Esophagus squamous epithelium (tissue), 5 donors: ENCODE measurements around the gene PFN2. TPM values are rescaled to one million over a fixed set of nuclear protein-coding genes. Genes with fewer than 3 reads are reported as not detected.

Experiments used
- DNase-seq: peaks from one replicate; lab custom pipeline; 2025; lab: John Stamatoyannopoulos, UW
- H3K27ac ChIP-seq, 4 donors: fragments of 200-600 bp; sonication (generic); one replicate each; pipeline ENCODE4 v1.5.1; 2016 to 2019; ENCODE audit warnings: mild to moderate bottlenecking in 1 of 4
- H3K27me3 ChIP-seq, 4 donors: fragments of 200-600 bp; sonication (generic); 1 replicate in 3 of 4; 2 replicates in 1 of 4; pipeline versions ENCODE4 v1.5.1 to v1.6.0; 2017 to 2021; ENCODE audit warnings: antibody characterized with exemption in 1 of 4
- H3K36me3 ChIP-seq, 3 donors: fragments of 200-600 bp; sonication (generic); one replicate each; pipeline ENCODE4 v1.5.1; 2016 to 2019
- H3K4me1 ChIP-seq, 3 donors: fragments of 200-600 bp; sonication (generic); one replicate each; pipeline ENCODE4 v1.5.1; 2017 to 2019
- H3K4me3 ChIP-seq, 4 donors: fragments of 200-600 bp; sonication (generic); 1 replicate in 3 of 4; 2 replicates in 1 of 4; pipeline ENCODE4 v1.5.1; 2016 to 2019; ENCODE audit warnings: mild to moderate bottlenecking in 2 of 4, moderate library complexity in 1 of 4
- H3K9me3 ChIP-seq, 3 donors: fragments of 200-600 bp; sonication (generic); one replicate each; pipeline ENCODE4 v1.5.1; 2016 to 2019
- POLR2A ChIP-seq, 4 donors: fragments of 450-650 bp; IDR thresholded peaks; one replicate each; pipeline ENCODE4 v1.6.1; 2017; ENCODE audit warnings: antibody characterized with exemption in 4 of 4, mild to moderate bottlenecking in 4 of 4, moderate library complexity in 3 of 4
- WGBS, 2 donors: methylation state at CpG; one replicate each; pipeline ENCODE4 v1.1.5; 2018; 5-methylcytosine and 5-hydroxymethylcytosine counted together
- intact Hi-C: fragments of 100-400 bp; cut with DNase I; formaldehyde crosslinking; loops from one replicate; pipeline ENCODE4 v1.15.0; 2022
- total RNA-seq, 4 donors: library from RNA; depleted of rRNA; stranded (reverse); fragments of >200 nt; gene quantifications; one replicate each; pipeline ENCODE4 v1.1.0, GENCODE V29; 2016
- TF ChIP-seq, protein P1 (sequence below), 6 experiments: fragments of 450-650 bp in 4 of 6; fragments of 200-600 bp in 2 of 6; sonication (generic) in 2 of 6; IDR thresholded peaks; one replicate each; pipeline ENCODE4 v1.5.1; 2016 to 2019; ENCODE audit warnings: antibody characterized with exemption in 6 of 6, mild to moderate bottlenecking in 4 of 6, moderate library complexity in 4 of 6
- donor health status: DM: yes; HTN: yes; CAD: no.

PFN2 gene
- total RNA-seq, 4 donors from 2014 or later = 7.8 to 39.3 (median 26.6) TPM

DNA sequence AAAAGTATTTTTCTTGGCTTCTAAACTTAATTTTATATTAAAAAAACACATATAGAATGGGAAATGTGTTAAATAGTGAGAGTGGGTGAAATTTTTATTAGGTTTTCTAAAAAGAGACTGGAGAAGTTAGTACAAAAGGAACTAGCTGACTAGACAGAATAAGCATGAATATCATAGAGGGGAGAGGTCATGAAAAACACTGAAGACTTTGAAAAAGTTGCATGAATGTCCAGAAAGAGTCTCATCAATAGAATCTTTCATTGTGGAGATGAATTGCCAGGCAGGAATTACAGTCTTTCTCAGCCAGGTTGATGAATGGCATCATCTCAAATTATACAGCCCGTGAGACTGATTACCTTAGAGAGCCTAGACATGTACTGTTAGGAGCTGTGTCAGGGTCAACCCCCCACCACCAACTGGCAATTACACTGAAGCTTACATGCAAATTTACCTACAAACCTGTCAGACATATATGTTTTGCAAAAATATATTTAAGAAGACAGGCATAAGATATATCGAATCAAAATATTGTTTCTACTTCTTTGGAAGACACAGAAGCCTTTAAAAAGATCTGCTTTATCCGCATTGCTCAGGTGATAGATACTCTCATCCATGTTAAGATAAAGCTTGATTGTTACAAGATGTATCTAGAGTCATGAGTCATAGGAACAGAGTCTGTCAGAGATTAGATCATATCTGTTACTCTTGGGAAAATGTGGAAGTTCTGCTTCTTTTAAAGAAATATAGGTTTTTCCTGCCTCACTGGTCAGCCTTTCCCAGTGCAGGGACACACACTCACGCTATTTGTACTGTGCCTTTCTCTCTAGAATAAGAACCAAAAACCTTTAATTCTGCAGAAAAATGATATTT is 34.8 kb upstream of the PFN2 start:
- Histone ChIP-seq H3K27me3 (no peaks in the 10 kb centered on the region), H3K36me3 (no peaks in the 10 kb centered on the region), H3K4me3 (no peak overlapping the region), H3K27ac (no peak overlapping the region), H3K9me3 (no peaks in the 10 kb centered on the region), H3K4me1 (no peaks in the 10 kb centered on the region)
- TF ChIP-seq, protein P1, sequence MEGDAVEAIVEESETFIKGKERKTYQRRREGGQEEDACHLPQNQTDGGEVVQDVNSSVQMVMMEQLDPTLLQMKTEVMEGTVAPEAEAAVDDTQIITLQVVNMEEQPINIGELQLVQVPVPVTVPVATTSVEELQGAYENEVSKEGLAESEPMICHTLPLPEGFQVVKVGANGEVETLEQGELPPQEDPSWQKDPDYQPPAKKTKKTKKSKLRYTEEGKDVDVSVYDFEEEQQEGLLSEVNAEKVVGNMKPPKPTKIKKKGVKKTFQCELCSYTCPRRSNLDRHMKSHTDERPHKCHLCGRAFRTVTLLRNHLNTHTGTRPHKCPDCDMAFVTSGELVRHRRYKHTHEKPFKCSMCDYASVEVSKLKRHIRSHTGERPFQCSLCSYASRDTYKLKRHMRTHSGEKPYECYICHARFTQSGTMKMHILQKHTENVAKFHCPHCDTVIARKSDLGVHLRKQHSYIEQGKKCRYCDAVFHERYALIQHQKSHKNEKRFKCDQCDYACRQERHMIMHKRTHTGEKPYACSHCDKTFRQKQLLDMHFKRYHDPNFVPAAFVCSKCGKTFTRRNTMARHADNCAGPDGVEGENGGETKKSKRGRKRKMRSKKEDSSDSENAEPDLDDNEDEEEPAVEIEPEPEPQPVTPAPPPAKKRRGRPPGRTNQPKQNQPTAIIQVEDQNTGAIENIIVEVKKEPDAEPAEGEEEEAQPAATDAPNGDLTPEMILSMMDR (IDR thresholded peaks at IDR 0.05) = no peak
- TF ChIP-seq POLR2A (IDR thresholded peaks at IDR 0.05) = no peak
- intact Hi-C loops = no loop called here
- WGBS, 2 donors = 57 to 72% methylated on average over 4 of the region's 4 CpGs
- no peak for DNase-seq

DNA sequence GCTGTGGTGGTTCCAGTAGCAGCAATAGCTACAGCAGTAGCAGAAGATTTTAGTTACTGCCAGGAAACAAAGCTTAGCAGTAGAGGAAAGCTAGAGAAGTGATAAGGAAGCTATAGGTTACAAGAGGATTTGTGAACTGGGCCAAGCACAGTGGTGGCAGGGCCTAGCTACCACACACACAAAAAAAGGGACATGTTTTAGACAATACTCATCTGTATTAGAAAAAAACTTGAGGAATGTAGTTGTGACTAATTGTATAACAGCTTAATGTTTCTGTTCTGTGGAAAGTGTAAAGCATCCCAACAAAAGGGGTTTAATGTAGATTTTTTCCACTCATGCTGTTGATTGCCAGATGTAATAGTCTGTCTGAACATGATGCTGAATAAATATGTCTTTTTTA is 29.9 kb upstream of the PFN2 start:
- Histone ChIP-seq H3K9me3 (no peaks in the 10 kb centered on the region), H3K4me3 (no peak overlapping the region), H3K4me1 (no peaks in the 10 kb centered on the region), H3K27ac (no peak overlapping the region), H3K27me3 (no peaks in the 10 kb centered on the region), H3K36me3 (no peaks in the 10 kb centered on the region)
- no peak for DNase-seq
- TF ChIP-seq POLR2A (IDR thresholded peaks at IDR 0.05) = no peak
- TF ChIP-seq, protein P1 (IDR thresholded peaks at IDR 0.05) = no peak
- intact Hi-C loops = no loop called here

DNA sequence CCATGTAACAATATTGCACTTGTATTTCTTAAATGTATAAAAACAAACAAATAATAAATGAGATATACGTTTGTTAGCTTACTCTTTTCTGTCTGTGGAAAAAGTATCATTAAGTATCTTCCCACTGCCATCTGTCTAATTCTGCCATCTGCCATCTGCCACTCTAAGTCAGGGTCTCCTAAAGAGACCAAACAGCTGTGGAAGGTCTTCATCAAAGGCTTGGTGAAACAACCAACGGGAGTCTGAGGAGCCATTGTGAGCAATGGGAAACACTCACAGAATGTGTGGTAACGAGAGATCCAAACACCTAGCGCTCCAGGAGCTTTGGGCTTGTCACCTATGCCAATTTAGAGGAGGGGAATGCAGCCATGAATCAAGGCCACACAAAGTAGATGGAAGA is 28.7 kb upstream of the PFN2 start:
- no peaks in the 10 kb centered on the region for H3K27me3 ChIP-seq
- TF ChIP-seq, protein P1 (IDR thresholded peaks at IDR 0.05) = no peak
- no peak for TF ChIP-seq POLR2A (IDR thresholded peaks at IDR 0.05)
- H3K4me3 ChIP-seq = no peak overlapping the region
- no peak overlapping the region for H3K27ac ChIP-seq
- no peak for DNase-seq
- intact Hi-C loops = no loop called here
- H3K4me1 ChIP-seq = no peaks in the 10 kb centered on the region
- 84% methylated on average over 4 of the region's 4 CpGs for WGBS, 2 donors
- H3K9me3 ChIP-seq = peaks cover 0 to 10% (median 5%) of the 10 kb centered on the region in 3 donors
- no peaks in the 10 kb centered on the region for H3K36me3 ChIP-seq

DNA sequence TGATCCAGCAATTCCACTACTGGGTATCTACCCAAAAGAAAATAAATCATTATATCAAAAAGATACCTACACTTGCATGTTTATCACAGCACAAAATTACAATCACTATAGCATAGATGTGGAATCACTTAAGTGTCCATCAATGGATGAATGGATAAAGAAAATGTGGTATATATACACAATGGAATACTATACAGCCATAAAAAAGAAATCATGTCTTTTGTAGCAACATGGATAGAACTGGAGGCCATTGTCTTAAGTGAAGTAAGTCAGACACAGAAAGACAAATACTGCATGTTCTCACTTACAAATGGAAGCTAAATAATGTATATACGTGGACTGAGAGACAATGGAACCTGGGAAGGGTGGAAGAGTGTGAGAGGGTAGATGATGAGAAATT is 28.3 kb upstream of the PFN2 start:
- Histone ChIP-seq H3K36me3 (no peaks in the 10 kb centered on the region), H3K4me3 (no peak overlapping the region), H3K27me3 (no peaks in the 10 kb centered on the region), H3K9me3 (peaks cover 0 to 15% (median 8%) of the 10 kb centered on the region in 3 donors), H3K27ac (no peak overlapping the region), H3K4me1 (no peaks in the 10 kb centered on the region)
- no peak for DNase-seq
- 88 to 90% methylated on average over 1 of the region's 1 CpG for WGBS, 2 donors
- TF ChIP-seq, protein P1 (IDR thresholded peaks at IDR 0.05) = no peak
- no peak for TF ChIP-seq POLR2A (IDR thresholded peaks at IDR 0.05)
- intact Hi-C loops = no loop called here

DNA sequence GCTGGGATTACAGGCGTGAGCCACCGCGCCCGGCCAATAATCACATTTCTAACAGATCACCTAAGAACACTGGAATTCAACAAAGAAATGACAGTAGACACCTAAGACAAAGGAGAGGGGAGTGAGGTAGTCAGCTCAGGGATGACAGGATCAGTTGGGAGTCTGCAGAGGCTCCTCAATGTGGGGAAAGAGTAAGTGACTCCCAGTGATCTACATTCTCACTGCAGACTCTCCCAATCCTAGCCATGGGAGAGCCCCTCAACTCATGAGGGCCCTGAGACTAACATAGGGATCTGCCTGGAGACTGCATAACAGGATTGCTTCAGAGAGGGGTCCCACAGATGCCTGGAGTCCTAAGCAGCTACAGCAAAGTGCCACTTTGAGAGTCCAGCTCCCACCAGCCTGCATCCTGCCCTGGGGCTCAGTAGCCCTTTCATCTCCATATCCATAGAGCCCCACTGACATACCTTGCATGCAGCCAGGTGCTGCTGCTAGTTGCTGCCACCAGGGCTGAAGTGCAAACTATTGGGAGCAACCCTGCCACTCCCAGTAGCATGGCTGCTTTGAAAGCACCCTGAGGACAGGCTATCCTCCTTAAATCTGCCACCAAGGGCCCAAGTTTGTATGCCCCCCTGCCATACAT is 21.8 kb upstream of the PFN2 start:
- Histone ChIP-seq H3K36me3 (no peaks in the 10 kb centered on the region), H3K4me1 (no peaks in the 10 kb centered on the region), H3K9me3 (peaks cover 0 to 25% (median 8%) of the 10 kb centered on the region in 3 donors), H3K27me3 (no peaks in the 10 kb centered on the region), H3K4me3 (no peak overlapping the region), H3K27ac (no peak overlapping the region)
- no peak for DNase-seq
- intact Hi-C loops = no loop called here
- WGBS, 2 donors = 91 to 100% methylated on average over 4 of the region's 4 CpGs
- TF ChIP-seq POLR2A (IDR thresholded peaks at IDR 0.05) = no peak
- TF ChIP-seq, protein P1 (IDR thresholded peaks at IDR 0.05) = no peak
